GM21367 (cell line): ENCODE data around the gene COL4A6.

ENCODE experiments used
- ATAC-seq: cut with Tn5 transposase; IDR thresholded peaks from one replicate; pipeline ENCODE4 v1.9.1; 2021; ENCODE audit not compliant: unreplicated experiment

COL4A6 gene

GRCh38 chrX:108219949-108220601, 218.1 kb downstream of the COL4A6 start:
- ATAC-seq: no peak

DNA sequence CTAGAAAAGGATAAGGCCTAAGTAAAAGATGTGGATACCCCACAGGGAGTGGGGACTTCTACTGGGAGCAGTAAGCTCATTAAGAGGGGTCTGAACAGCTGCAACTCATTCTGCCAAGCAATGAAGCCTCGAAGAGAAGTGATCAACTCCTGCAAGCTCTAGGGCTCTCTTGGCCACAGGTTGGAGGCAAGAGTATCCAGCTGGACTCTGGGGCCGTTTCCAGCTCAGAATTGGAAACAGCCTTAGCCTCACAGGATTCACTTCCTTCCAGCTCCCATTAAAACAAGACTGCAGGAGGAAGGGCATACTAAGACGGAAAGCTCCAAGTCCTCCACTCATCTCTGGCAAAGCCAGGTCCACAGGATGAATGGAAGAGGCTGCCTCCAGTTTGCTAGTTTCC, 220.3 kb downstream of the COL4A6 start:
- no peak for ATAC-seq

- ATAC-seq: no peak
These were observed 221.2 kb downstream of the COL4A6 start for GRCh38 chrX:108216919-108217571.

- no peak for ATAC-seq
These were observed 221.8 kb downstream of the COL4A6 start for GRCh38 chrX:108216405-108216804.

- no peak for ATAC-seq
These were observed 226.9 kb downstream of the COL4A6 start for GRCh38 chrX:108211301-108211700.

DNA sequence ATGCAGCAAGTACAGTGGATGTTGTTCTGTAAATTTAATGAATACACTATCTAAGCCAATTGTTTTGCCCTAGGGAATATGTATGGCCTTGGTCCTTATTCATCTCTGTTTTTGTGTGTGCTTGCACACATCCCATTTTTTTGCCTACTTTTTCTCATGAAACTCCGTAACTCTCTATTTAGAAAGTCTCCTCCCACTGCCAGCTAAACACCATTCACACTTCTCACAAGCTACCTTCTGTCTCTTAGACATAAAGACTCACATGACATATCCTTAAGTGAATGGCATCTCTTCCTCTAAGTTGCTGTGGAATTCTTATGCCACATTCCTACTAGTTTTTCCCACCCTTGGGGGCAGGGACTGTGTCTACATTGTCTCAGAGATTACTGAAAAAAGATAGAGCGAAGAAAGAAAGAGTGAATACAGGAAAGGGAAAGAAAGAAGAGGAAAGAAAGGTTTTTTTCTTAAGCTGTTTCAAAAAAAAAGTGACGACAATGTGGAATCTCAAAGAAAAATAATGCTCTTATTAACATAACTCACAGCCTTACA, 229.1 kb downstream of the COL4A6 start:
- ATAC-seq: no peak

DNA sequence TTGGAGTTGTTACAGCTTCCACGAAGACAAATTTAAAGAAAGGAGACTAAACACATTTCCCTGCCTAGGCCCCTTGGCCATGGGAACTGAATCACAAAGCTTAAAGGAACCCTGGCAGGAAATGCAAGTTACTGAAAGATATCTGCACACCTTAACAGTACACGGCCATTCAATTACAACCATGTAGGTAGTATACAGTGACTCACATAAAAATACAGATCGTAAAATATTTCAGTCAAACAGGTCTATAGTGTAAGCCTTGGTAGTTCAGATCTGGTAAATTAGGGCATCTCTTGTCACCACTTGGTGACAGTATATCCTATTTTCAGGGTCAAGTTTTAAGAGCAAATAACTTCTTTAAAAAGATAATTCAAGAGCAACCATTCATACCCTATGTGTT, 234.7 kb downstream of the COL4A6 start:
- ATAC-seq: no peak

DNA sequence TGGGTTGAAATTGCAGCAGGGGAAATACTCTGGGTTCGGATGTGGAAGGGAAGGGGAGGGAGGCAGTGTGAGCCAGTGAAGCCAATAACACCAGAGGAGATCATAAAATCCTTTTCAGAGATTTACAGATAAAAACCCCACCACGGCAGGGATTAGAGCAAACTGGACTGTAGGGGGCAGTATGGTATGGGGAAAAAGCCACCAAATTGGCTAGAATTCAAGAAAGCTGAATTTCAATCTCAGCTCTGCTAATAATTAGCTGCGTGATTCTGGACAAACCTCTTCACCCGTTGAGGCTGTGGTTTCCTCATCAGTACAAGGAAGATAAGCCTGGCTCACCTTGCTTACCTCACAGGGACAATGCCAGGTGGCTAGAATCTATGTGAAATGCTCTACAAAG, 238.5 kb downstream of the COL4A6 start:
- ATAC-seq: no peak

DNA sequence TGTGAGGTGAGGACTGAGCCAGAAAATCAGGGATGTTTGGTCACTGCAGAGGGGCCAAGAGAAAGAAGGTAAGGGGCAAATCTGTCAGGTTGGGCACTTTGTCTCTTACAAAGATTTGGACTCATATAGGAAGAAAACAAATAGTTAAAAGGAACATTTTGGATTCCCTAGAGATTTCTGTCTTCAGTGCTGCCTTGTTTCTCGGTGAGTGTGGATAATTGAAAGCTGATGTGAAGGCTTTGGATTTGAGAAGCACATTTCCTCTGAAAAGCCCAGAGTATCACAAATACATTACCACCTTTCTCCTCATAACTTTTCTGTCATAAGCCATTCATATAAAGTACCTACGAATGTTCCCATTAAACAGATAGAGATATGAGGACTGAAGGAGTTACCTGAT, 239.2 kb downstream of the COL4A6 start:
- ATAC-seq: no peak

GRCh38 chrX:108198420-108198819, 239.8 kb downstream of the COL4A6 start:
- ATAC-seq: no peak

GRCh38 chrX:108186811-108187210, 251.4 kb downstream of the COL4A6 start:
- no peak for ATAC-seq

- ATAC-seq: no peak
These were observed 260.1 kb downstream of the COL4A6 start for GRCh38 chrX:108178143-108178498.

DNA sequence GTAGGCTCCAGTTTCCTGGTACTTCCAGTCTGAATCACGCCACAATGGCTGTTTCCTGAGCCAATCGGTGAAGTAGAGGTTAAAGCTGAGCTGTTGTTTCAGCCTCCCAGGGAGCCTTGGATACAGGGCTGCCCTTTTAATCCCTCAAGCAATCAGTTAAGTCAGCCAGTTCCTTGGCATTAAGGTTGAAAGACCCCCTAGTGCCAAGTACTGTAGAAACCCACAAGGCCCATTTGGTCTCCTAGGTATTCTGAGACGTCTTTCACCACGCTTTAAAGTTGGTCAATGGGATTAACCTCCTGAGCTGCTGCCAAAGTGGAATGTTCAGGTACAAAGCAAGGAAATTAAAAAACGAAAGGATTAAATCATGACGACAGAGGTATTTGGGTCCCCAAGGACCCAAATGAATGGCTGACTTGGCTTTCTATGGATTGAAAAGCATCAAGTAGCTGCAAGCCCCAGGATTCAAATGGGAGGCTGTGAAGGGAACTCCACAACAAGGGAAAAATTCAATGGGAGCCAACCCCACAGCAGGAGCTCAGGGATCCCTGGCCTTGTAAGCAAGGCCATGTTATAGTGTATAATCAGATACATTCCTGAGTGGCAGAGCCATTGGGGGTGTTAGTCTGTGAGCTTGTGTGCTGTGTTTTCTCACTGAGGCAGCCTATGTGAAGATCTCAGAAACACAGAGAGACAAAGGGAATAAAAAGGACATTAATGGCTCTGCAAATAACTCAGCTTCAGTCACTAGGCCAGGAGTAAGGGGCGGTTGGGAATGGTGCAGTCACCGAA, 260.7 kb downstream of the COL4A6 start:
- ATAC-seq: no peak

DNA sequence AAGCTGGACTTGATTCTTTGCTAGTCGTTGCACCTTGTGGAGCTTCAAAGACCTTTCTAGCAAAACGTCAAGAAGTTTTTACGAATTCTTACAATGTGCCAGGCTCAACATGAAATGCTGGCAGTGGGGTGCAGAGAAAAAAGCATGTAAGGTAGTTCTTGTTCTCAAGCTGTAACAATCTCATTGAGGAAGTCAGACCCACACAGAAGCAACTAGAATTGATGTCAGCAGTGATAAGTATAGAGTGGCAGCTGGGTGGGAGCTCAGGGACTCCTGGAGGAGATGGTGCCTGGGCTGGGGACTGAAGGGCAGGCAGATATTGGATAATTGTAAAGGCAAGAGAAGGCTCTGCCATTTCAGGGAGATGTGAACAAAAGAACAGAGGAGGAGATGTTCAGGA, 264.3 kb downstream of the COL4A6 start:
- ATAC-seq: no peak

- ATAC-seq: no peak
These were observed 266.6 kb downstream of the COL4A6 start for GRCh38 chrX:108171671-108172070.

GRCh38 chrX:108169768-108170167, 268.5 kb downstream of the COL4A6 start:
- no peak for ATAC-seq

DNA sequence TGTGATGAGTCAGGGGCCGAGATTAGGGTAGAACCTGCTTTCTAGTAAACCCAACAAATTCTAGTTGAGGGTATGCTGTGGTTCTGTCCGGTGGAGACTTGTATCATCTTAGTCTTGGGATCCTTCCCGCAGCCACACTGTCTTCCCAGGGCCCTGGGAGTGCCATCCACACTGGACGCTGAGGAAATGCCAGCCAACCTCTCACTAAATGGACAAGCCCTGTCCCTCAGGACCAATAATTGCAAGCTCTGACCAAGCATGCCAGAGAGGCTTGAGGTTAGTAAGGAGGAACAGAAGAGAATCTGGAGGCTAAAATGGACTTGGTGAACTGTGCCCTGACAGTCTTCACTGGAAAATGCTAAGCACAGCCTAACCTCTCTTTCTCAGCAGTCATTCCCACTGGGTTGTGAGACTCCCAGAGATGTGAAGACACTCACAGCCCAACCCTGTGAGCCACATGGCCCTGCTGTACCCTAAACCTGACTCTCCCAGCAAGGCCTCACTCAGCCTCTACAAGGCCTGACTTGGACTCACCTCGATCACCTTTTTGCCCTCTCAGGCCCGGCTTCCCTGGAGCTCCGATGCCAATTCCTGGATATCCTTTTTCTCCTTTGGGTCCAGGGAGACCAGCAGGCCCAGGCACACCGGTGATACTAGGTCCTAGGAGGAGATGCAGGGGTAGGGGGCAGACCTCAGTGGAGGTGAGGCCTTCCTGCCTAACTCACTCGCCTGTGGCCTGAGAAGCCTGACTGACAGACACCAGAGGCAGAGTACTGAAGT, 269.1 kb downstream of the COL4A6 start:
- no peak for ATAC-seq

GRCh38 chrX:108167211-108167872, 270.9 kb downstream of the COL4A6 start:
- no peak for ATAC-seq

GRCh38 chrX:108165383-108166111, 272.7 kb downstream of the COL4A6 start:
- ATAC-seq: no peak
